ENCODE measurements around the gene CFLAR. TPM values are rescaled to one million over a fixed set of nuclear protein-coding genes. Genes with fewer than 3 reads are reported as not detected.

Gene CFLAR
- total RNA-seq, 4 donors from 2014 or later: 158 to 284 (median 220) TPM

- TF ChIP-seq POLR2A (IDR thresholded peaks at IDR 0.05) (no peak), EP300 (IDR thresholded peaks at IDR 0.05) (no peak), CTCF (IDR thresholded peaks at IDR 0.05) (no peak)
- Histone ChIP-seq H3K4me1 (peaks cover 0 to 58% (median 24%) of the 10 kb centered on the region in 4 donors), H3K36me3 (peaks cover 0 to 84% (median 12%) of the 10 kb centered on the region in 3 donors), H3K4me3 (no peak overlapping the region), H3K27ac (peak overlapping the region in 1 of 4 donors; percentile 33), H3K27me3 (no peaks in the 10 kb centered on the region), H3K9me3 (no peaks in the 10 kb centered on the region)
- DNase-seq (ENCODE audit: low spot score in 2 of 2): no peak
- 84 to 85% methylated on average over 9 of the region's 9 CpGs for WGBS, 2 donors
Observed at GRCh38 chr2:201154615-201155399, 38.8 kb downstream of the CFLAR start.

- peak overlapping the region in 2 of 4 donors; percentile 70 to 72 for H3K27ac ChIP-seq
Observed at GRCh38 chr2:201156036-201156435, 40.1 kb downstream of the CFLAR start.

DNA sequence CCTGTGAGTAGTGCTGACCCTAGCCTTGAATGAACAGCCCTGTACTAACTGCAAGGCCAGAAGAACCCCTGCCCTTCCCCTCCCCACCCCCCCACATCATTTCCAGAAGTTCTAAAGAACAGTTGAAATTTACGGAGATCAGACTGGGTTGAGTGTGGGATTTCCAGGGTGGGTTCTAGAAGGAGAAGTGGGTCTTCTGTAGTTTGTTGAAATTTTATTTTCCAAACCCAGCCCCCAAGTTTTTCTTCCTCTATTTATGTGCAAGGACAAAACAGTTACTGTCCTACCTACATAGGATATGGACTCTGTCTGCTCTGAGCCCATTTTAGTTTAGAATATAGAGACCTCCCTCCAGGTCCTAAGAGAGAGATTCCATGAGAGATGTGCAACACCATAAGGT lies 40.7 kb downstream of the CFLAR start:
- WGBS, 2 donors: 0 to 21% methylated on average over 1 of the region's 1 CpG
- peaks cover 0 to 88% (median 17%) of the 10 kb centered on the region in 3 donors for H3K36me3 ChIP-seq
- H3K27me3 ChIP-seq: no peaks in the 10 kb centered on the region
- H3K4me3 ChIP-seq: no peak overlapping the region
- peak overlapping the region in 3 of 4 donors; percentile 37 to 72 (median 70) for H3K27ac ChIP-seq
- TF ChIP-seq CTCF (IDR thresholded peaks at IDR 0.05) (no peak), EP300 (IDR thresholded peaks at IDR 0.05) (no peak), POLR2A (IDR thresholded peaks at IDR 0.05) (no peak)
- H3K4me1 ChIP-seq: peaks cover 0 to 46% (median 11%) of the 10 kb centered on the region in 4 donors
- H3K9me3 ChIP-seq: no peaks in the 10 kb centered on the region
- DNase-seq (ENCODE audit: low spot score in 2 of 2): no peak

More at GRCh38 chr2:201156036-201156435, 40.1 kb downstream of the CFLAR start:
- Histone ChIP-seq H3K27me3 (no peaks in the 10 kb centered on the region), H3K4me3 (no peak overlapping the region), H3K36me3 (peaks cover 0 to 84% (median 17%) of the 10 kb centered on the region in 3 donors), H3K9me3 (no peaks in the 10 kb centered on the region), H3K4me1 (peaks cover 0 to 53% (median 16%) of the 10 kb centered on the region in 4 donors)
- no peak for DNase-seq (ENCODE audit: low spot score in 2 of 2)
- 80 to 83% methylated on average over 6 of the region's 6 CpGs for WGBS, 2 donors
- TF ChIP-seq POLR2A (IDR thresholded peaks at IDR 0.05): no peak
- TF ChIP-seq CTCF (IDR thresholded peaks at IDR 0.05): no peak
- TF ChIP-seq EP300 (IDR thresholded peaks at IDR 0.05): no peak

GRCh38 chr2:201157694-201158093 lies 41.7 kb downstream of the CFLAR start:
- Histone ChIP-seq H3K9me3 (no peaks in the 10 kb centered on the region), H3K27ac (peak overlapping the region; percentile 37 to 72 (median 58)), H3K4me3 (no peak overlapping the region), H3K4me1 (peaks cover 0 to 36% (median 7%) of the 10 kb centered on the region in 4 donors), H3K27me3 (no peaks in the 10 kb centered on the region), H3K36me3 (peaks cover 3 to 89% (median 24%) of the 10 kb centered on the region in 3 donors)
- 46 to 68% methylated on average over 3 to 4 of the region's 4 CpGs for WGBS, 2 donors
- TF ChIP-seq EP300 (IDR thresholded peaks at IDR 0.05) (no peak), POLR2A (IDR thresholded peaks at IDR 0.05) (no peak), CTCF (IDR thresholded peaks at IDR 0.05) (no peak)
- no peak for DNase-seq (ENCODE audit: low spot score in 2 of 2)

Measured in tibial nerve (tissue), 4 donors.